Caki2 (cell line): ENCODE results near the gene PDZD4. TPM values are rescaled to one million over a fixed set of nuclear protein-coding genes. Genes with fewer than 3 reads are reported as not detected.

ENCODE experiments used
- total RNA-seq: library from RNA; depleted of rRNA; stranded (reverse); fragments of >200 nt; shearing (Covaris generic); gene quantifications from 2 replicates; pipeline ENCODE4 v1.2.3, GENCODE V29; 2014; ENCODE audit warnings: low replicate concordance; rRNA removed

PDZD4 gene
- total RNA-seq, 1 experiment from 2014 or later, result 8.5 TPM

Other genes starting within 250 kb of the PDZD4 start
- 45.1 and 57.1 TPM in 2 replicates for gene CCNQ, start 231.4 kb downstream of the PDZD4 start, total RNA-seq
- gene DUSP9, start 183.3 kb downstream of the PDZD4 start, total RNA-seq, result 9.9 and 16.0 TPM in 2 replicates
- gene PNCK, start 156.7 kb downstream of the PDZD4 start, total RNA-seq, result not detected in 2 replicates
- 1.7 and 2.1 TPM in 2 replicates for gene SLC6A8, start 142.6 kb downstream of the PDZD4 start, total RNA-seq
- gene BCAP31, start 106.2 kb downstream of the PDZD4 start, total RNA-seq, result 307 TPM in 2 replicates
- 7.3 and 19.3 TPM in 2 replicates for gene ABCD1, start 105.7 kb downstream of the PDZD4 start, total RNA-seq
- gene PLXNB3, start 66.3 kb downstream of the PDZD4 start, total RNA-seq, result 1.7 and 2.5 TPM in 2 replicates
- gene SRPK3, start 49.5 kb downstream of the PDZD4 start, total RNA-seq, result 0.29 TPM in 1 of 2 replicates, not detected in the other
- 44.9 and 63.0 TPM in 2 replicates for gene IDH3G, start 36.2 kb downstream of the PDZD4 start, total RNA-seq
- 177 and 185 TPM in 2 replicates for gene SSR4, start 35.9 kb downstream of the PDZD4 start, total RNA-seq
- gene L1CAM, start 55.6 kb upstream of the PDZD4 start, total RNA-seq, result 37.1 and 49.7 TPM in 2 replicates
- 0.09 TPM in 1 of 2 replicates, not detected in the other for gene AVPR2, start 74.1 kb upstream of the PDZD4 start, total RNA-seq
- gene ARHGAP4, start 95.7 kb upstream of the PDZD4 start, total RNA-seq, result 8.1 and 15.3 TPM in 2 replicates
- 119 and 121 TPM in 2 replicates for gene NAA10, start 104.5 kb upstream of the PDZD4 start, total RNA-seq
- 13.5 and 15.5 TPM in 2 replicates for gene RENBP, start 114.1 kb upstream of the PDZD4 start, total RNA-seq
- gene HCFC1, start 141.3 kb upstream of the PDZD4 start, total RNA-seq, result 9.5 and 10.1 TPM in 2 replicates
- gene TMEM187, start 142.2 kb upstream of the PDZD4 start, total RNA-seq, result 5.7 and 16.6 TPM in 2 replicates
- 116 and 131 TPM in 2 replicates for gene IRAK1, start 189.4 kb upstream of the PDZD4 start, total RNA-seq